ENCODE data around the gene HOXC6. TPM values are rescaled to one million over a fixed set of nuclear protein-coding genes. Genes with fewer than 3 reads are reported as not detected.

The HOXC6 gene
- total and polyA plus RNA-seq, 5 donors, result 0.34 to 0.65 (median 0.45) TPM; not detected in 1

DNA sequence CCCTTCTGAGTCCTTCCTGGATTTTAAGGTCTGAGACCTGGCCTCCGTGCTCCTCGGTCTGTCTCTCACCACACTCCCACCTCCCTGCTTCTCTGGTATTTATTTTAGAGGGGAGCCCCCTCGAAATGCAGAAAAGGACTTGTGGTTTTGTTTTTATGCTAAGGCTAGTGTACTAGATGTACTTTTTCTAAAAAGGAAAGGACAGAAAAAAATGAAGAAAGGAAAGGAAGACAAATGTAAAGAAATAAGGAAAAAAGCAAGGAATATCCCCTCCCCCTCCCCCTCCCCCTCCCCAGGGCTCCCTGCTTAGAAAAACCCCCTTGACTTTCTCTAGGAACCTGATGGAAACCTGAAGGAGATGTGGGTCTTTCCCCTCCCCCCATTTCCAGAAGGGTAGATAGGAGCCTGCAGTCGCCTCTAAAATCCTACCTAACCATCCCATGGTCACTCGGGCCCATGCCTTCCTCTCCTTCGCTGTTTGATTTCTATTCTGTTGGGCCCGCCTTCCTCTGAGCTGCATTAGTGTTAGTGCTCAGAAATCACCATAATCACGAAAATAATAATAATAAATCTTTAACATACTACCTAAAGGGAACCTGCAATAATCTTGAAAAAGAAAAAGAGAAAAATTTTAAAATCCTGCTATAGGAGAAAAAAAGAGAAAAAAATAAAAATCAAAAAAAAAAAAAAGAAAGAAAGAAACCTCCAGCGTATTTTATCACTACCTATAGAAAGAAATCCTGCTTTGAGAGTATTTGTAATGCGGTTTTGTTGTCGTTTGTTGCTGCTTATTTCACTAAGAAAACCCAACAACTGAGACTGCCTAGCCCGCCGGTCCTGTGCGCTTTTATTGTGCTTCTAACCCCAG lies 16.3 kb upstream of the HOXC6 start:
- Histone ChIP-seq H3K9me3 (ENCODE audit: control insufficient read depth, low read length) (no peaks in the 10 kb centered on the region), H3K27me3 (ENCODE audit: control insufficient read depth, insufficient read depth) (no peaks in the 10 kb centered on the region), H3K4me3 (ENCODE audit: low read length) (no peak overlapping the region), H3K27ac (ENCODE audit: low read length) (no peak overlapping the region), H3K4me1 (ENCODE audit: control insufficient read depth, insufficient read depth, low read length) (peaks cover 2% of the 10 kb centered on the region)
- intact Hi-C loops (cut with DNase I), result loop anchor here in 1 of 4 donors (10.0 kb wide), 1 partner anchor 353 kb away; the partner anchor contains the start of gene GPR84
- no peak for DNase-seq
- ATAC-seq, result no peak
- WGBS, result 20% methylated on average over 14 of the region's 14 CpGs

DNA sequence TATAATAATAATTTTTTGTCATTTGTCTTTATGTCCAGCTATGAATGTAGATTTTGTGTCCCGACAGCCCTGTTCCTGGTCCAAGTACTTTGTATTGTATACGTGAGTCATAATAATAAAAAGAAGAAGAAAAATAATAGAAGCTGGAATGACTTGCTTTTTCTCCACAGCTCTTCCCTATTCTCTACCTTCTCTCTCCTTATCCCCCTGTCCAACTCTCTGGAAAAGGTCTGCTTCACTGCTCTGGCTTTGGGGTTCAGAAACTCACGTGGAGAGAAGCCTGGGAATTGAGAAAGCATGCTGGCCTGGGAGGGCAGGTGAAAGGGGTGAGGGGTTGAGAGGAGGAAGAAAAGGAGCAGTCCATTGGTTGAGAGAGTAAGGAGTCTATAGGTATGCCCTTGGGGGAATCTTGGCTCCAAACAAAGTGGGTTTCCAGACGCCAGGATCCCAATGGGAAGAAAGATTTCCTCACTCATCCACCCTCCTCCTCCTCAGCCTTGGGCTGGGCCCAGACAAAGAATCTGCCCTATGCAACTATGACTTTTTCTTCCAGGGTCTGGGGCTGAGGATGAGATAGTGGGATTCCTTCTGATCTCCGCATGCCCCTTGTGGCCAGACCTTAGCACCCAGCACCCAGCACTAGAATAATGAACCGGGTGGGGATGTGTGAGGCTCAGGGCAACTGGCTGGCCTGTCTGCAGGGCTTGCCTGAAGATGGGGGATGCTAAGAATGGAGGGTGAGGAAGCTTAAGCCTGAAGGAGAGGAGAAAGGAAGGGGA lies 15.4 kb upstream of the HOXC6 start:
- intact Hi-C loops (cut with DNase I), result loop anchor here in 1 of 4 donors (10.0 kb wide), 1 partner anchor 352 kb away; the partner anchor contains the start of gene GPR84
- DNase-seq, result no peak
- Histone ChIP-seq H3K4me1 (ENCODE audit: control insufficient read depth, insufficient read depth, low read length) (peaks cover 2% of the 10 kb centered on the region), H3K9me3 (ENCODE audit: control insufficient read depth, low read length) (no peaks in the 10 kb centered on the region), H3K4me3 (ENCODE audit: low read length) (no peak overlapping the region), H3K27me3 (ENCODE audit: control insufficient read depth, insufficient read depth) (no peaks in the 10 kb centered on the region), H3K27ac (ENCODE audit: low read length) (no peak overlapping the region)
- WGBS, result 23% methylated on average over 6 of the region's 6 CpGs
- no peak for ATAC-seq

DNA sequence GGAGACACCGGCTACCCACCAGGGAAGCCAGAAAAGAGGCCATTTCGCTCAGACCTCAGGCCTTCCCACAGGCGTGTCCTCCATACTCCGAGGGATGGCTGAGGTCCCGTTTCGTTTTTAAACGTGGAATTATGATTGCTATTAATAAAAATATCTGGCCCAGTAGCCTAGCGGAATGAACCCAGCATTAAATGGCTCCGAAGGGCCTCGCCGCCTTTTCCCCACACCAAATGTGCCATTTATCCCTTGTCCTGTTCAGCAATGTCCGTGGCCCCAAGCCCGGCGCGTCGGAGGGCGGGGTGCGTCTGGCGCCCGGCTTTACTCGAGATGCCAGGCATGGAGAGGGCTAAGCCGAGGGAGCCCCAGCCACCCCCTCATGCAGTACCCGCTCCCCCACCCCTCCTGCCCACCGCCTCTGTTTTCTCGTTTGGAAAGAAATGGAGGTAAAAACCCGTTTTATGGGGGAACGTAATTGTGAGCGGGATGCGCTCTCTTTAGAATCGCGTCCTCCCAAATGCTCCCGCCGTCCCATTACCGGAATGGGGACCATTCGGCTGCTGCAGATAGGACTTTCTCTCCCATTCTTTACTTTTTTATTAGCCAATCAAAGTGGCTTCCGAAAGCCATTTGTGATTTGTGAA lies 13.7 kb upstream of the HOXC6 start:
- Histone ChIP-seq H3K4me3 (ENCODE audit: low read length) (no peak overlapping the region), H3K27ac (ENCODE audit: low read length) (no peak overlapping the region), H3K27me3 (ENCODE audit: control insufficient read depth, insufficient read depth) (no peaks in the 10 kb centered on the region), H3K9me3 (ENCODE audit: control insufficient read depth, low read length) (no peaks in the 10 kb centered on the region), H3K4me1 (ENCODE audit: control insufficient read depth, insufficient read depth, low read length) (no peaks in the 10 kb centered on the region)
- no peak for ATAC-seq
- peak in 1 of 3 donors; percentile 44 for DNase-seq
- WGBS, result 7% methylated on average over 36 of the region's 36 CpGs
- intact Hi-C loops (cut with DNase I), result loop anchor here in 1 of 4 donors (10.0 kb wide), 1 partner anchor 350 kb away; the partner anchor contains the start of gene GPR84

DNA sequence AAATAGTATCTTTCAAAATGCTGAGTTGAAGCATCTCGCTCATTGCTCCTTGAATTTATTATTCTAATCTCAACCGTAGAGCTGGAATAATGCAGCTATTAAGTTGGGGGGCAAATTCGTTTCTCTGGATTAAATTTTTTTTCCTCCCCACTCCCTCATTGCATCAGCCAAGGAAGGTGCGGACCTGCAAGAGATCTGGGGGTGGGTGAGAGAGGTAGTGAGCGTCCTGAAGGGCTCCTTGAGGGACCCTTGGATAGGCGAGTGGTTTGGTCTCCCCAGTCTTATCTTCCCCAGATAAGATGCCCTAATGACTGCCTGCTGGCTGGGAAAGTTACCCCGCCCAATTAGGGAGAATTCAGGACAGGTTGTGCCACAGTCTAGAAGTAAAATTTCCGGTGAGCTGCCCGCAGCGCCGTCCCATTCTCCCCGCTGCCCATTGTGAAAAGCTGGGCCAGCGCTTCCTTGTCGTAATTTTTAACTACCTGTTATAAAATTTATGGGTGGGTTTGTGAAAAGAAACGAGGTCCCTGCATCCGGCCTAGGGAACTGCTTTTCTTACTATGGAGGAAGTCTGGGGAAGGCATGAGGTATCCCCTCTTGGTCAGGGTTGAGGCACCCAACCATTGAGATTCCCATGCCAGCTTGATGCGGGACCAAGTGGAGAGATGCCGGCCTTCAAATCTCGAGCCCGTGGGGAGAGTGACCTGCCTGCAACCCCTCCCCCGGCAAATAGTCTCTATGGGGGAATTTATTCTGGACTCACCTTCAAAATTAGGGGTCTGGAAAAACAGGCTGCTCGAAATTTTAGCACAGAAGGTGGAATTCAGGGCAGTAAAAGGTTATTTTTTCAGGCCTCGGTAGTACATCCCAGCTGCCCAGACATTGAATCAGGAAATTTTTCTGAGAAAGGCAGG lies 13.0 kb upstream of the HOXC6 start:
- Histone ChIP-seq H3K4me1 (ENCODE audit: control insufficient read depth, insufficient read depth, low read length) (no peaks in the 10 kb centered on the region), H3K27ac (ENCODE audit: low read length) (no peak overlapping the region), H3K4me3 (ENCODE audit: low read length) (no peak overlapping the region), H3K27me3 (ENCODE audit: control insufficient read depth, insufficient read depth) (no peaks in the 10 kb centered on the region), H3K9me3 (ENCODE audit: control insufficient read depth, low read length) (no peaks in the 10 kb centered on the region)
- 14% methylated on average over 23 of the region's 23 CpGs for WGBS
- DNase-seq (no peak), ATAC-seq (no peak)
- intact Hi-C loops (cut with DNase I), result loop anchor here in 1 of 4 donors (10.0 kb wide), 1 partner anchor 350 kb away; the partner anchor contains the start of gene GPR84

DNA sequence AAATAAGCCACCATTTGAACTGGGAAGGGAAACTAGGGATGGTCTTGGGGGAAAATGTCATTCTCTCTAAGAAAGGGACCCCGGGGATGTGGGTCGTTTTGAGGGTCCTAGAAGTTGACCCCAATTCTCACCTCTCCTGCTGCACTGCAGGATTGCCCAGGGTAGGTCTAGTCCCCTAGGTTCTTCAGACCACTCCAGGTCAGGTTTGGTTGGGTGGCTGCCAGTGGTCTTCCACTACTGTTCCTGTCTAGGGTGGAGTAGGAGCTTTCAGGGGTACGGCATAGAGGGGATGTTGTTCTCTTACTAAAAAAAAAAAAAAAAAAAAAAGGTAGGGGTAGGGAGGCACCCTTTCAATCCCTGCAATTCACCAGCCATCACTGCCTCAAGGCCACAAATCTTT lies 12.2 kb upstream of the HOXC6 start:
- intact Hi-C loops (cut with DNase I), result loop anchor here in 1 of 4 donors (10.0 kb wide), 1 partner anchor 349 kb away; the partner anchor contains the start of gene GPR84
- no peak for DNase-seq
- no peak for ATAC-seq
- no peaks in the 10 kb centered on the region for H3K27me3 ChIP-seq (ENCODE audit: control insufficient read depth, insufficient read depth)
- no peak overlapping the region for H3K27ac ChIP-seq (ENCODE audit: low read length)
- 17% methylated on average over 3 of the region's 3 CpGs for WGBS
- no peaks in the 10 kb centered on the region for H3K9me3 ChIP-seq (ENCODE audit: control insufficient read depth, low read length)
- H3K4me3 ChIP-seq (ENCODE audit: low read length), result no peak overlapping the region
- H3K4me1 ChIP-seq (ENCODE audit: control insufficient read depth, insufficient read depth, low read length), result no peaks in the 10 kb centered on the region

DNA sequence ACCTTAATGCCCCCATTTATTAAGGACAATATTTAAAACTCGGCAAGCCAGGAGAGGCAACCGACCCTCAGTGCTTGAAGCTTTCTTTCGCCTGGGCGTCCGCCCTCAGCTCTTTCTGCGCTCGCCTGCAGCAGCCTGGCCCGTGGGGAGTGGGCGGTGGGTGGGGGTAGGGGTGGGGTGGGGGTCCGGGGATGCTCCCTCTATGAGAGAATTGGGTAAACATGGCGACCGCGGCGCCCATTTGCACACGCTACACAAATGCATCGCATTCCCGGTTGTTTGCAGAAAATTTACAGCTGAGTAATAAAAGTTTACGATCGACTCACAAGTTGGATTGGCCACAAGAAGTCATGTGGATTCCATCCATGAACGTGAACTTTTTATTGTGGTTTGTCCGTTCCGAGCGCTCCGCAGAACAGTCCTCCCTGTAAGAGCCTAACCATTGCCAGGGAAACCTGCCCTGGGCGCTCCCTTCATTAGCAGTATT lies 11.7 kb upstream of the HOXC6 start:
- intact Hi-C loops (cut with DNase I), result loop anchor here in 1 of 4 donors (10.0 kb wide), 1 partner anchor 348 kb away; the partner anchor contains the start of gene GPR84
- Histone ChIP-seq H3K27ac (ENCODE audit: low read length) (no peak overlapping the region), H3K27me3 (ENCODE audit: control insufficient read depth, insufficient read depth) (no peaks in the 10 kb centered on the region), H3K9me3 (ENCODE audit: control insufficient read depth, low read length) (no peaks in the 10 kb centered on the region), H3K4me3 (ENCODE audit: low read length) (peak overlapping the region; percentile 53), H3K4me1 (ENCODE audit: control insufficient read depth, insufficient read depth, low read length) (no peaks in the 10 kb centered on the region)
- ATAC-seq, result no peak
- no peak for DNase-seq
- WGBS, result 5% methylated on average over 25 of the region's 25 CpGs

DNA sequence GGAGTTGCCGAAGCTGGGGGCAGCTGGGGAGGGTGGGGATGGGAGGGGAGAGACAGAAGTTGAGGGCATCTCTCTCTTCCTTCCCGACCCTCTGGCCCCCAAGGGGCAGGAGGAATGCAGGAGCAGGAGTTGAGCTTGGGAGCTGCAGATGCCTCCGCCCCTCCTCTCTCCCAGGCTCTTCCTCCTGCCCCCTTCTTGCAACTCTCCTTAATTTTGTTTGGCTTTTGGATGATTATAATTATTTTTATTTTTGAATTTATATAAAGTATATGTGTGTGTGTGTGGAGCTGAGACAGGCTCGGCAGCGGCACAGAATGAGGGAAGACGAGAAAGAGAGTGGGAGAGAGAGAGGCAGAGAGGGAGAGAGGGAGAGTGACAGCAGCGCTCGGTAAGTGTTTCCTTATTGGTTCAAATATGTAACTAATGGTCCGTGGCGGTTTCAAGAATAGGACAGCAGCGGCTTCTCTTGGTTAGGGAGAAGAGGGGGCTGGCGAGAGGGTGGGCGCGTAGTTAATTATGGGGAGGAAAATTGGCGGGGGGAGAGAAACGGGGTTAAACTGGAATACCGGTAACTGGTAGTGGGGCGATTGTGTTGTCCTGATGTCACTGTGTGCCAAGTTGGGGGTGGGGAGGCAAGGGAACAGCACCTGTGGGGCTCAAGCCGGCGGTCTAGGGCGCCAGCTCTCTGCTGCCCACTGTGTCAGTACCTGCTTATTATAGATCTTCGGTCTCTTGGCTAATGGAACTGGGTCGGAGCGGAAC lies 11.0 kb upstream of the HOXC6 start:
- DNase-seq, result no peak
- intact Hi-C loops (cut with DNase I), result loop anchor here in 1 of 4 donors (10.0 kb wide), 1 partner anchor 348 kb away; the partner anchor contains the start of gene GPR84
- Histone ChIP-seq H3K27ac (ENCODE audit: low read length) (no peak overlapping the region), H3K9me3 (ENCODE audit: control insufficient read depth, low read length) (no peaks in the 10 kb centered on the region), H3K27me3 (ENCODE audit: control insufficient read depth, insufficient read depth) (no peaks in the 10 kb centered on the region), H3K4me1 (ENCODE audit: control insufficient read depth, insufficient read depth, low read length) (no peaks in the 10 kb centered on the region), H3K4me3 (ENCODE audit: low read length) (peak overlapping the region; percentile 53)
- 4% methylated on average over 24 of the region's 24 CpGs for WGBS
- peak; percentile 17 to 41 for ATAC-seq

DNA sequence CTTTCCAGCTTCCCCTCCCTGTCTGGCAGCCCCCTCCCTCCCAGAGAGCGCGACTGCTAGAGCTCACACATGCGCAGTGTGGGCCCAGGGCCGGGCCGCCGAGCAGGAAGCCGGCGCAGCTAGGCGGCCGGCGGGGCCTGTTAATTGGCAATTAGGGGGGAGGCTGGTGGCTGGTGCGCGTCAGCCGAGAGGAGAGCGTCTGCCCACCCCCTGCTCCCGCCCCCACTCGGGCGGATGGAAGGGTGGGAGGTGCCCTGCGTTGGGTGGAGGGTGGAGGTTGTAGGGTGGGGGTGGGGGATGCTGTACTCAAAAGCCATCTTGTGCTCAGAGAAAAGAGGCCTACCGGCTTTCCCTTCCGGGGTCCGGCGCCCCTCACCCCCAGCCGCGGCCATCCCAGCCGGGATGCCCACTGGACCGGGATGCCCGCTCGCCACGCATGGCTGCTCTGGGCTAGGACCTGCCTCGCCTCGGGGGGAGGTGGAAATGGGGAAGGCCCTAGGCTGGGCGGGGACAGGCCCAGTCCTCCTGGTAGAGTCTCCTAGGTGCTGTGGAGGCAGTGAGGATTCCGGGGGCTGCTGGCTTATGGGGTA lies 10.3 kb upstream of the HOXC6 start:
- peak overlapping the region; percentile 53 for H3K4me3 ChIP-seq (ENCODE audit: low read length)
- 7% methylated on average over 34 of the region's 34 CpGs for WGBS
- H3K9me3 ChIP-seq (ENCODE audit: control insufficient read depth, low read length), result no peaks in the 10 kb centered on the region
- intact Hi-C loops (cut with DNase I), result loop anchor here in 1 of 4 donors (10.0 kb wide), 1 partner anchor 347 kb away; the partner anchor contains the start of gene GPR84
- peak; percentile 83 to 88 for ATAC-seq
- no peaks in the 10 kb centered on the region for H3K27me3 ChIP-seq (ENCODE audit: control insufficient read depth, insufficient read depth)
- no peaks in the 10 kb centered on the region for H3K4me1 ChIP-seq (ENCODE audit: control insufficient read depth, insufficient read depth, low read length)
- peak; percentile 66 to 90 (median 86) for DNase-seq
- peak overlapping the region; percentile 20 for H3K27ac ChIP-seq (ENCODE audit: low read length)

DNA sequence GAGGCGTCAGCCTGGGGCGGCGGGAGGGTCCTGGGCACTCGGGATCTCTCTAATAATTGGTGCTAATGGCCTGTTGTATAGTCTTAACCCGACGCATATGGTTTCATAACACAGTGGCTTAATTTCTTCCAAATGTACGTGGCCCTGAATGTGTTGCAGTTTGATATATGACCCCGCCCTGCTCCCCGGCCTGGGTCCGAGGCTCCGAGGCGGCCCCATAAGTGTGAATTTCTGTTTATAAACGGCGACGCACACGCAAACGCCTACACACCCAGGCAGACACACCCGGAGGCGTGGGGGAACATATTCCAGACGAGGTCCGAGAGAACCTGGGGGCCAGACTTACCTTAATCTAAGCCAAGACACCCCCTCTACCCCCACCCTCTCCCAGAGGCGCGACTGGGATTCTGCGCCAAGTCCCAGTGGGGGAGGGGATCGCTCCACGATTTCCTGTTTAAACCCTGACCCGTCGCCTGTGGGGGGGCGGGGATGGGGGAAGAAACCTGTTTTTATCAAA lies 9.7 kb upstream of the HOXC6 start:
- H3K4me1 ChIP-seq (ENCODE audit: control insufficient read depth, insufficient read depth, low read length), result no peaks in the 10 kb centered on the region
- H3K27me3 ChIP-seq (ENCODE audit: control insufficient read depth, insufficient read depth), result no peaks in the 10 kb centered on the region
- peak in 2 of 3 donors; percentile 68 to 69 for DNase-seq
- ATAC-seq, result no peak
- intact Hi-C loops (cut with DNase I), result loop anchor here in 1 of 4 donors (10.0 kb wide), 1 partner anchor 346 kb away; the partner anchor contains the start of gene GPR84
- WGBS, result 41% methylated on average over 29 of the region's 29 CpGs
- H3K4me3 ChIP-seq (ENCODE audit: low read length), result peak overlapping the region; percentile 53
- no peak overlapping the region for H3K27ac ChIP-seq (ENCODE audit: low read length)
- no peaks in the 10 kb centered on the region for H3K9me3 ChIP-seq (ENCODE audit: control insufficient read depth, low read length)

Measured in right cardiac atrium (tissue), 5 donors.